Epithelial cell of proximal tubule (primary cell): ENCODE results near the gene AUTS2. TPM values are rescaled to one million over a fixed set of nuclear protein-coding genes. Genes with fewer than 3 reads are reported as not detected.

Experiments used
- DNase-seq: peaks from one replicate; pipeline ENCODE4 v3.0.0-alpha.2; 2011; ENCODE audit warnings: low read depth
- H3K4me3 ChIP-seq: 2 replicates; pipeline ENCODE4 v1.5.1; 2011; ENCODE audit warnings: low read depth, mild to moderate bottlenecking, low read length
- CTCF ChIP-seq: conservative IDR thresholded peaks from 2 replicates; pipeline ENCODE4 v1.5.1; 2012; ENCODE audit warnings: low read depth, mild to moderate bottlenecking, low read length
- total RNA-seq: library from RNA; depleted of rRNA; stranded (reverse); fragments of >200 nt; gene quantifications from 2 replicates; pipeline ENCODE4 v1.2.3, GENCODE V29; 2015

The AUTS2 gene
- total RNA-seq, 1 donor from 2014 or later: 10.0 TPM

- no peak overlapping the region for H3K4me3 ChIP-seq
- no peak for TF ChIP-seq CTCF
- no peak for DNase-seq
Observed at GRCh38 chr7:69827558-69827957, 229.3 kb downstream of the AUTS2 start.

- DNase-seq: no peak
- H3K4me3 ChIP-seq: no peak overlapping the region
- TF ChIP-seq CTCF: no peak
Observed at GRCh38 chr7:69832356-69832755, 234.1 kb downstream of the AUTS2 start.

GRCh38 chr7:69833964-69834363 is 235.7 kb downstream of the AUTS2 start:
- no peak overlapping the region for H3K4me3 ChIP-seq
- TF ChIP-seq CTCF: no peak
- no peak for DNase-seq

- H3K4me3 ChIP-seq: no peak overlapping the region
- DNase-seq: no peak
- TF ChIP-seq CTCF: no peak
Observed at GRCh38 chr7:69836702-69837101, 238.4 kb downstream of the AUTS2 start.

GRCh38 chr7:69837387-69838068 is 239.3 kb downstream of the AUTS2 start:
- no peak overlapping the region for H3K4me3 ChIP-seq
- no peak for DNase-seq
- no peak for TF ChIP-seq CTCF

GRCh38 chr7:69839782-69840181 is 241.5 kb downstream of the AUTS2 start:
- H3K4me3 ChIP-seq: no peak overlapping the region

More at GRCh38 chr7:69839782-69840181, 241.5 kb downstream of the AUTS2 start:
- no peak for TF ChIP-seq CTCF
- no peak for DNase-seq
